Stimulated activated naive CD8-positive, alpha-beta T cell treated with anti-CD3 and anti-CD28 coated beads, Interleukin-15, Interleukin-2, amounts not matched to agents 100 ng/mL and 50 ng/mL, for 24 hours (primary cell): ENCODE data around the gene DDOST.

Experiments
- H3K27ac Mint-ChIP-seq: one replicate; pipeline ENCODE4 v1.8.0; 2021; ENCODE audit warnings: mild to moderate bottlenecking, mixed read lengths
- H3K27me3 Mint-ChIP-seq: one replicate; pipeline ENCODE4 v1.8.0; 2021; ENCODE audit warnings: mixed read lengths
- H3K36me3 Mint-ChIP-seq: one replicate; pipeline ENCODE4 v1.8.0; 2021; ENCODE audit warnings: low read depth, mixed read lengths
- H3K4me1 Mint-ChIP-seq: one replicate; pipeline ENCODE4 v1.8.0; 2021; ENCODE audit warnings: low read depth, mixed read lengths
- H3K4me3 Mint-ChIP-seq: one replicate; pipeline ENCODE4 v1.8.0; 2021; ENCODE audit warnings: mild to moderate bottlenecking, mixed read lengths
- H3K9me3 Mint-ChIP-seq: one replicate; pipeline ENCODE4 v1.8.0; 2021; ENCODE audit warnings: mixed read lengths

DDOST gene

GRCh38 chr1:20630729-20631128 is 30.4 kb downstream of the DDOST start:
- Mint-ChIP-seq H3K36me3 (no peaks in the 10 kb centered on the region), H3K27me3 (peaks cover 20% of the 10 kb centered on the region), H3K4me1 (peaks cover 12% of the 10 kb centered on the region), H3K27ac (no peak overlapping the region), H3K9me3 (peaks cover 3% of the 10 kb centered on the region), H3K4me3 (no peak overlapping the region)

- H3K4me1 Mint-ChIP-seq, result no peaks in the 10 kb centered on the region
- H3K9me3 Mint-ChIP-seq, result peaks cover 3% of the 10 kb centered on the region
- no peak overlapping the region for H3K4me3 Mint-ChIP-seq
- H3K27ac Mint-ChIP-seq, result no peak overlapping the region
- no peaks in the 10 kb centered on the region for H3K36me3 Mint-ChIP-seq
- H3K27me3 Mint-ChIP-seq, result peaks cover 24% of the 10 kb centered on the region
Observed at GRCh38 chr1:20626524-20626923, 34.6 kb downstream of the DDOST start.

- no peaks in the 10 kb centered on the region for H3K4me1 Mint-ChIP-seq
- H3K27me3 Mint-ChIP-seq, result peaks cover 24% of the 10 kb centered on the region
- no peak overlapping the region for H3K4me3 Mint-ChIP-seq
- H3K27ac Mint-ChIP-seq, result no peak overlapping the region
- H3K36me3 Mint-ChIP-seq, result no peaks in the 10 kb centered on the region
- H3K9me3 Mint-ChIP-seq, result peaks cover 3% of the 10 kb centered on the region
Observed at GRCh38 chr1:20626098-20626427, 35.1 kb downstream of the DDOST start.

- no peaks in the 10 kb centered on the region for H3K36me3 Mint-ChIP-seq
- no peak overlapping the region for H3K4me3 Mint-ChIP-seq
- no peak overlapping the region for H3K27ac Mint-ChIP-seq
- peaks cover 24% of the 10 kb centered on the region for H3K27me3 Mint-ChIP-seq
- no peaks in the 10 kb centered on the region for H3K4me1 Mint-ChIP-seq
- peaks cover 3% of the 10 kb centered on the region for H3K9me3 Mint-ChIP-seq
Observed at GRCh38 chr1:20625176-20626097, 35.7 kb downstream of the DDOST start.

- no peak overlapping the region for H3K4me3 Mint-ChIP-seq
- H3K9me3 Mint-ChIP-seq, result peaks cover 3% of the 10 kb centered on the region
- peaks cover 27% of the 10 kb centered on the region for H3K27me3 Mint-ChIP-seq
- H3K27ac Mint-ChIP-seq, result no peak overlapping the region
- no peaks in the 10 kb centered on the region for H3K36me3 Mint-ChIP-seq
- no peaks in the 10 kb centered on the region for H3K4me1 Mint-ChIP-seq
Observed at GRCh38 chr1:20624709-20625108, 36.5 kb downstream of the DDOST start.

GRCh38 chr1:20621012-20621411 is 40.2 kb downstream of the DDOST start:
- no peaks in the 10 kb centered on the region for H3K36me3 Mint-ChIP-seq
- no peaks in the 10 kb centered on the region for H3K9me3 Mint-ChIP-seq
- no peak overlapping the region for H3K4me3 Mint-ChIP-seq
- H3K4me1 Mint-ChIP-seq, result no peaks in the 10 kb centered on the region
- no peak overlapping the region for H3K27ac Mint-ChIP-seq
- peaks cover 10% of the 10 kb centered on the region for H3K27me3 Mint-ChIP-seq

- H3K4me3 Mint-ChIP-seq, result no peak overlapping the region
- H3K27me3 Mint-ChIP-seq, result peaks cover 7% of the 10 kb centered on the region
- H3K27ac Mint-ChIP-seq, result no peak overlapping the region
- no peaks in the 10 kb centered on the region for H3K9me3 Mint-ChIP-seq
- no peaks in the 10 kb centered on the region for H3K4me1 Mint-ChIP-seq
- no peaks in the 10 kb centered on the region for H3K36me3 Mint-ChIP-seq
Observed at GRCh38 chr1:20619999-20620398, 41.2 kb downstream of the DDOST start.

GRCh38 chr1:20618550-20618949 is 42.6 kb downstream of the DDOST start:
- Mint-ChIP-seq H3K9me3 (no peaks in the 10 kb centered on the region), H3K36me3 (no peaks in the 10 kb centered on the region), H3K27ac (no peak overlapping the region), H3K4me1 (no peaks in the 10 kb centered on the region), H3K27me3 (peaks cover 7% of the 10 kb centered on the region), H3K4me3 (no peak overlapping the region)

- no peak overlapping the region for H3K4me3 Mint-ChIP-seq
- H3K9me3 Mint-ChIP-seq, result no peaks in the 10 kb centered on the region
- H3K4me1 Mint-ChIP-seq, result no peaks in the 10 kb centered on the region
- H3K27me3 Mint-ChIP-seq, result peaks cover 7% of the 10 kb centered on the region
- H3K36me3 Mint-ChIP-seq, result no peaks in the 10 kb centered on the region
- H3K27ac Mint-ChIP-seq, result no peak overlapping the region
Observed at GRCh38 chr1:20616847-20617487, 44.2 kb downstream of the DDOST start.

- H3K36me3 Mint-ChIP-seq, result no peaks in the 10 kb centered on the region
- peaks cover 7% of the 10 kb centered on the region for H3K27me3 Mint-ChIP-seq
- no peaks in the 10 kb centered on the region for H3K9me3 Mint-ChIP-seq
- no peak overlapping the region for H3K4me3 Mint-ChIP-seq
- no peak overlapping the region for H3K27ac Mint-ChIP-seq
- no peaks in the 10 kb centered on the region for H3K4me1 Mint-ChIP-seq
Observed at GRCh38 chr1:20615946-20616846, 45.0 kb downstream of the DDOST start.

- H3K4me1 Mint-ChIP-seq, result no peaks in the 10 kb centered on the region
- peaks cover 3% of the 10 kb centered on the region for H3K27me3 Mint-ChIP-seq
- H3K27ac Mint-ChIP-seq, result no peak overlapping the region
- H3K4me3 Mint-ChIP-seq, result no peak overlapping the region
- no peaks in the 10 kb centered on the region for H3K9me3 Mint-ChIP-seq
- H3K36me3 Mint-ChIP-seq, result no peaks in the 10 kb centered on the region
Observed at GRCh38 chr1:20614131-20614579, 47.0 kb downstream of the DDOST start.

- no peak overlapping the region for H3K4me3 Mint-ChIP-seq
- no peaks in the 10 kb centered on the region for H3K9me3 Mint-ChIP-seq
- H3K36me3 Mint-ChIP-seq, result no peaks in the 10 kb centered on the region
- no peak overlapping the region for H3K27ac Mint-ChIP-seq
- H3K27me3 Mint-ChIP-seq, result peaks cover 3% of the 10 kb centered on the region
- no peaks in the 10 kb centered on the region for H3K4me1 Mint-ChIP-seq
Observed at GRCh38 chr1:20612221-20612746, 48.9 kb downstream of the DDOST start.

GRCh38 chr1:20611652-20612051 is 49.5 kb downstream of the DDOST start:
- Mint-ChIP-seq H3K4me1 (no peaks in the 10 kb centered on the region), H3K9me3 (no peaks in the 10 kb centered on the region), H3K27me3 (peaks cover 2% of the 10 kb centered on the region), H3K4me3 (no peak overlapping the region), H3K36me3 (no peaks in the 10 kb centered on the region), H3K27ac (no peak overlapping the region)

- H3K36me3 Mint-ChIP-seq, result no peaks in the 10 kb centered on the region
- H3K4me3 Mint-ChIP-seq, result no peak overlapping the region
- H3K9me3 Mint-ChIP-seq, result no peaks in the 10 kb centered on the region
- H3K27me3 Mint-ChIP-seq, result peaks cover 7% of the 10 kb centered on the region
- no peaks in the 10 kb centered on the region for H3K4me1 Mint-ChIP-seq
- no peak overlapping the region for H3K27ac Mint-ChIP-seq
Observed at GRCh38 chr1:20610970-20611369, 50.2 kb downstream of the DDOST start.
